Measurements from ENCODE around the gene AMER1.

Gene AMER1

GRCh38 chrX:64182208-64182607 is 23.3 kb downstream of the AMER1 start:
- no peak for DNase-seq

DNA sequence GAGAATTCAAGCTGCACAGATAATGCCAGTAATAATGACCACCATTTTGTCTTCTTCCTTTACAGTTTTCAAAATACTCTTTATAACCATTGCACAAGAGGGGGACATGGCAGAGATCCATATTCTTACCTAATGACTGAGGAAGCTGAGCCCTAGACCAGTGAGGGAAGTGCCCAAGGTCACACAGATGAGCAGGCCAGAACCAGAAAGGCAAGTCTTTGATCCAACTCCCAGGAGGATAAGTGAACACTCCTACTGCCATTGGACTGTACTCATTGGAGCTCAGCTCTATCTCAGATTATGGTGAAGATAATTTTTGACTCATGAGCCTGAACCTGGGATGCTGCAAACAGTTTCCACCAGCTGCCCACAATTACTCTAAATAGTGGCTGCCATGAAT is 28.6 kb downstream of the AMER1 start:
- no peak for DNase-seq

DNA sequence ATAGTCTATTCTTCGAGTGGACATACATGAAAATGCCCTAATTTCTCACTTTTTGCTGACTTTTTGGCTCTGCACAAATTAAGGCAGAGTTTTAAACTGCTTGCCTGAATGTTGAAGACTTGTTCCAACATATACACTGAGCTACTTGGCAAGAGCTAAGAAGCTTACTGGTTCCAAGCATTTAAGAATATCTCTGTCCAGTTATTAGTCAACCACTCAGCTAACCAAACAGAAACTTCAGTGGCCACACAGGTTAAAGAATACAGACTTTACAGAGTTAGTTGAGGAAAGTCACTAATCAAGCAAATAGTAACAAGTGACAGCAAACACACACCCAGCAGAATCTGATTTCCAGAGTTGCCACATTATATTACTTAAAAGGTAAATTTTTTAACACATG is 35.5 kb downstream of the AMER1 start:
- DNase-seq = no peak

GRCh38 chrX:64152857-64153256 is 52.7 kb downstream of the AMER1 start:
- DNase-seq = no peak

- no peak for DNase-seq
Measured at GRCh38 chrX:64151911-64152310, 53.6 kb downstream of the AMER1 start.

DNA sequence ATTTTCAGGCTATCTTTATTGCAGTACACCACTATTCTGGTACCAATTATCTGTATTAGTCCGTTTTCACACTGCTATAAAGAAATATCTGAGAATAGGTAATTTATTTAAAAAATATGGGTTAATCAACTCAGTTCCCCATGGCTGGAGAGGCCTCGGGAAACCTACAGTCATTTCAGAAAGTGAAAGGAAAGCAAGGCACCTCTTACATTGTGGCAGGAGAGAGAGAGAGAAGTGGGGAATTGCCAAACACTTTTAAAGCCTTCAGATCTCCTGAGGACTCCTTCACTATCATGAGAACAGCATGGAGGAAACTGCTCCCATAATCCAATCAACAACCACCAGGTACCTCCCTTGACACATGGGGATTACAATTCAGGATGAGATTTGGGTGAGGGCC is 54.7 kb downstream of the AMER1 start:
- no peak for DNase-seq

Measured in activated CD4-positive, alpha-beta T cell treated with anti-CD3 and anti-CD28 coated beads, Interleukin-2, amount 50 U/mL, for 16 hours (primary cell).